ENCODE data around the gene ATPAF2. TPM values are rescaled to one million over a fixed set of nuclear protein-coding genes. Genes with fewer than 3 reads are reported as not detected.

Gene ATPAF2
- total and polyA plus RNA-seq, 10 donors: 25.2 to 57.1 (median 37.1) TPM

DNA sequence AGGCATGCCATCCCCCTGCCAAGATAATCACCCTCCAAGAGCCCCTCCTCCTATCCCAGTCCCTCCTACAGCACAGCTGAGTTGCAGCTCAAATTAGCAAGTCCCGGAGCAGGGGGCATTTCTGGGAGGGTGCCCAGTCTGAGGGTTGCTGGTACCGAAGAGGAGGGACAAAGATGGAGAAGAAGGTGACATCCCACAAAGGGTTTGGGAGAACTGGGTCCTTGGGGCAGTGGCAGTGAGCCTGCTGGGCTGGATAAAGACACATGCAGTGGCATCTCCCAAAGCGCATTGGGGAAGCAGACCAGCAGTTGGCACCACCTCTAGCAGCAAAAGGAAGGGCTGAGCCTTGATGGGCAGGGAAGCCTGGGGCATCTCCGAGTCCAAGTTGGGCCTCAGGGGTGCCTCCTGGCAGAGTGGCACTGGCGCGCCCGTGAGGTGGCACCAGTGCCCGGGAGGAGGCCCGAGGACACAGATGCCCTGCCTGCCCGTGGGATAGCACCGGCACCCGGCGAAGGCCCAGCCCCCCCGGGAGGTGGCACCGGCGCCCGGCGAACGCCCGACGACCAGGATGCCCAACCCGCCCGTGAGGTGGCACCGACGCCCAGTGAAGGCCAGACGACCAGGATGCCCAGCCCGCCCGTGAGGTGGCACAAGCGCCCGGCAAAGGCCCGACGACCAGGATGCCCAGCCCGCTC is 67.4 kb downstream of the ATPAF2 start:
- peak overlapping the region; percentile 86 to 96 (median 94) for H3K27ac ChIP-seq

DNA sequence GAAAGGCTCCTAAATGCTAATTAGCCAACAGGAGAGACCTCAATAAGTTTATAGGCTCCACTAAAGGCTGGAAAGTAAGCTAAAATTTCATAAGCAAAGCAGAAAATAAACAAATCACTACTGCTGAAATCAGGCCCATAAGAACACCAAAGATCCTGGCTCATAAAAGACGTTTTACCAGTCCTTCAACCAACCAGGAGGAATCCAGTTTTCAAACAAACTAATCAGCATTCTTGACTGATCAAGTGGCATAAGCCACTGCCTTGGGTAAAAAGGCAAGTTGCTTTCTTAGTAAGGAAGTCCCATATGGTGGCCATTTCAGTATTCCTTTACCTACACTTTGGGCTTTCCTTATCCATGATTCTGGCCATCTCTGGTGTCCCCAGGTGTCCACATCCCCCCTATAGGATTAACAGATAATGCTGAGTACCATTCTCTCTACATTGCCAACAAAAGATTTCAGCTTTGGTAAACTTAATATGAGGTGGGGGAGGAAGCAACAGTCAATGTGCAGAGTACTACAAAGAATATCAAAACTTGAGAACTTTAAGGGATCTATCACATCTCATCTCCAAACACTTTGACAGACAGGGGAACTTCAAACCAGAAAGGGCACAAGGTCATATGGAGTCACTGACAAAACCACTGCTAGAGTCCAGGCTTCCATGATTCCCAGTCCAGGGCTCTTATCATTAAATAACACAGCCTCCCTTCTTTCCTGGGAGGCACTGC is 68.1 kb downstream of the ATPAF2 start:
- DNase-seq: no peak
- H3K27me3 ChIP-seq (replicated peaks in 1 of 7): no peaks in the 10 kb centered on the region
- H3K4me3 ChIP-seq: peak overlapping the region in 6 of 8 donors; percentile 70 to 97 (median 84)
- H3K36me3 ChIP-seq: no peaks in the 10 kb centered on the region
- peak overlapping the region in 5 of 8 donors; percentile 87 to 96 (median 95) for H3K27ac ChIP-seq
- H3K4me1 ChIP-seq: peaks cover 9 to 76% (median 35%) of the 10 kb centered on the region in 6 donors
- no peaks in the 10 kb centered on the region for H3K9me3 ChIP-seq
- no peak for TF ChIP-seq POLR2A (IDR thresholded peaks at IDR 0.05)
- TF ChIP-seq, protein P1, sequence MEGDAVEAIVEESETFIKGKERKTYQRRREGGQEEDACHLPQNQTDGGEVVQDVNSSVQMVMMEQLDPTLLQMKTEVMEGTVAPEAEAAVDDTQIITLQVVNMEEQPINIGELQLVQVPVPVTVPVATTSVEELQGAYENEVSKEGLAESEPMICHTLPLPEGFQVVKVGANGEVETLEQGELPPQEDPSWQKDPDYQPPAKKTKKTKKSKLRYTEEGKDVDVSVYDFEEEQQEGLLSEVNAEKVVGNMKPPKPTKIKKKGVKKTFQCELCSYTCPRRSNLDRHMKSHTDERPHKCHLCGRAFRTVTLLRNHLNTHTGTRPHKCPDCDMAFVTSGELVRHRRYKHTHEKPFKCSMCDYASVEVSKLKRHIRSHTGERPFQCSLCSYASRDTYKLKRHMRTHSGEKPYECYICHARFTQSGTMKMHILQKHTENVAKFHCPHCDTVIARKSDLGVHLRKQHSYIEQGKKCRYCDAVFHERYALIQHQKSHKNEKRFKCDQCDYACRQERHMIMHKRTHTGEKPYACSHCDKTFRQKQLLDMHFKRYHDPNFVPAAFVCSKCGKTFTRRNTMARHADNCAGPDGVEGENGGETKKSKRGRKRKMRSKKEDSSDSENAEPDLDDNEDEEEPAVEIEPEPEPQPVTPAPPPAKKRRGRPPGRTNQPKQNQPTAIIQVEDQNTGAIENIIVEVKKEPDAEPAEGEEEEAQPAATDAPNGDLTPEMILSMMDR (IDR thresholded peaks at IDR 0.05 in 8 of 11, conservative IDR thresholded peaks at IDR 0.05 in 3 of 11): no peak
- TF ChIP-seq POLR2AphosphoS5 (IDR thresholded peaks at IDR 0.05): no peak
- 36 to 63% (median 41%) methylated on average over 1 of the region's 1 CpG for WGBS, 5 donors
- intact Hi-C loops (cut with DNase I; ENCODE audit: low total_unique reads): no loop called here

More for the DNA sequence above, 67.4 kb downstream of the ATPAF2 start:
- TF ChIP-seq, protein P1 (IDR thresholded peaks at IDR 0.05 in 8 of 11, conservative IDR thresholded peaks at IDR 0.05 in 3 of 11): no peak
- no peak for TF ChIP-seq POLR2AphosphoS5 (IDR thresholded peaks at IDR 0.05)
- no peak for TF ChIP-seq POLR2A (IDR thresholded peaks at IDR 0.05)
- 1 to 14% (median 3%) methylated on average over 7 to 33 of the region's 33 CpGs for WGBS, 5 donors
- Histone ChIP-seq H3K27me3 (replicated peaks in 1 of 7) (no peaks in the 10 kb centered on the region), H3K4me1 (peaks cover 9 to 75% (median 36%) of the 10 kb centered on the region in 6 donors), H3K36me3 (no peaks in the 10 kb centered on the region), H3K4me3 (peak overlapping the region; percentile 70 to 97 (median 87)), H3K9me3 (no peaks in the 10 kb centered on the region)
- peak; percentile 93 for DNase-seq
- intact Hi-C loops (cut with DNase I; ENCODE audit: low total_unique reads): no loop called here

Other genes with a start within 250 kb of the ATPAF2 start
- 10 to 100 TPM; 35.4 to 74.8 (median 56.7) TPM for gene SREBF1, start 202.2 kb downstream of the ATPAF2 start, total RNA-seq
- gene SREBF1, start 202.2 kb downstream of the ATPAF2 start, polyA plus RNA-seq: 10 to 100 TPM; 25.0 to 38.2 (median 33.7) TPM
- 10 to 100 TPM; 27.0 to 82.6 (median 56.5) TPM for gene TOM1L2, start 66.8 kb downstream of the ATPAF2 start, total RNA-seq
- 10 to 100 TPM in 1 of 3 donors, 1 to 10 TPM in 2; 5.3 to 17.6 (median 7.7) TPM for gene TOM1L2, start 66.8 kb downstream of the ATPAF2 start, polyA plus RNA-seq
- gene DRC3, start 66.3 kb downstream of the ATPAF2 start, total RNA-seq: 1 to 10 TPM in 5 of 7 donors, under 1 TPM in 2; 0.37 to 7.3 (median 2.3) TPM
- 1 to 10 TPM in 2 of 3 donors, under 1 TPM in 1; 0.93 to 2.4 (median 2.3) TPM for gene DRC3, start 66.3 kb downstream of the ATPAF2 start, polyA plus RNA-seq
- gene GID4, start 240 bp upstream of the ATPAF2 start, total RNA-seq: 10 to 100 TPM in 2 of 7 donors, 1 to 10 TPM in 5; 5.7 to 11.5 (median 9.4) TPM
- gene GID4, start 240 bp upstream of the ATPAF2 start, polyA plus RNA-seq: 1 to 10 TPM; 3.0 to 3.9 (median 3.7) TPM
- gene DRG2, start 48.8 kb upstream of the ATPAF2 start, total RNA-seq: 10 to 100 TPM; 38.1 to 50.7 (median 49.4) TPM
- gene DRG2, start 48.8 kb upstream of the ATPAF2 start, polyA plus RNA-seq: 10 to 100 TPM; 39.3 to 69.1 (median 58.0) TPM
- 1 to 10 TPM in 2 of 7 donors, under 1 TPM in 5; 0.26 to 1.9 (median 0.92) TPM for gene MYO15A, start 69.6 kb upstream of the ATPAF2 start, total RNA-seq
- gene MYO15A, start 69.6 kb upstream of the ATPAF2 start, polyA plus RNA-seq: 1 to 10 TPM in 1 of 3 donors, under 1 TPM in 2; 0.61 to 1.8 (median 0.74) TPM
- 100 to 1,000 TPM in 3 of 7 donors, 10 to 100 TPM in 4; 73.7 to 120 (median 94.9) TPM for gene ALKBH5, start 144.7 kb upstream of the ATPAF2 start, total RNA-seq
- 10 to 100 TPM; 27.1 to 51.5 (median 36.6) TPM for gene ALKBH5, start 144.7 kb upstream of the ATPAF2 start, polyA plus RNA-seq
- gene LLGL1, start 186.5 kb upstream of the ATPAF2 start, total RNA-seq: 10 to 100 TPM; 10.7 to 23.4 (median 18.4) TPM
- 10 to 100 TPM in 1 of 3 donors, 1 to 10 TPM in 2; 2.9 to 11.2 (median 3.4) TPM for gene LLGL1, start 186.5 kb upstream of the ATPAF2 start, polyA plus RNA-seq
- gene FLII, start 219.6 kb upstream of the ATPAF2 start, total RNA-seq: 100 to 1,000 TPM; 272 to 346 (median 287) TPM
- gene FLII, start 219.6 kb upstream of the ATPAF2 start, polyA plus RNA-seq: 100 to 1,000 TPM; 143 to 214 (median 211) TPM
- 10 to 100 TPM in 6 of 7 donors, 1 to 10 TPM in 1; 8.5 to 24.8 (median 13.5) TPM for gene MIEF2, start 221.5 kb upstream of the ATPAF2 start, total RNA-seq
- 1 to 10 TPM; 4.6 to 7.5 (median 4.8) TPM for gene MIEF2, start 221.5 kb upstream of the ATPAF2 start, polyA plus RNA-seq

Data from spleen (tissue), 11 donors.